A204.1 (cell line): ENCODE measurements around the gene LTBP4.

ENCODE experiments used
- FAIRE-seq: peaks from 2 replicates; lab custom pipeline; 2012; peaks lifted over from hg19 to GRCh38; lab: Jason Lieb, UNC

The LTBP4 gene

GRCh38 chr19:40666803-40667438, 65.8 kb downstream of the LTBP4 start:
- no peak for FAIRE-seq

DNA sequence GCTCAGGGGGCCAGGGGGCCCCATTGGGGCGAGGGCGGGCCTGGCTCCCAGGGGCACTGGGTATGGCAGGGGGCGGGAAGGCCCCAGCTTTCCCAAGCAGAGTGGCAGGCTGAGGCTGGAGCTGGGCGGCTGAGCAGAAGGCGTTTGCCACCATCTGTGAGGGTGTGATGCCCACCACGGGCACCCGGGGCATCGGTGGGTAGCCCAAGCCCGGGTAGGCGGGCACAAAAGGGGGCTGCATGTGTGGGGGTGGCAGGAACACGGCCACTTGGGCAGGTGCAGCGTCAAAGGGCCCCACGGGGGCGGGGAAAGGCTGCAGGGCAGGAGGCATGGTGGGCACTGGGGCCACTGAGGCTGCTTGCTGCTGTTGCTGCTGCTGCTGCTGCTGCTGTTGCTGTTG, 66.4 kb downstream of the LTBP4 start:
- FAIRE-seq = no peak

DNA sequence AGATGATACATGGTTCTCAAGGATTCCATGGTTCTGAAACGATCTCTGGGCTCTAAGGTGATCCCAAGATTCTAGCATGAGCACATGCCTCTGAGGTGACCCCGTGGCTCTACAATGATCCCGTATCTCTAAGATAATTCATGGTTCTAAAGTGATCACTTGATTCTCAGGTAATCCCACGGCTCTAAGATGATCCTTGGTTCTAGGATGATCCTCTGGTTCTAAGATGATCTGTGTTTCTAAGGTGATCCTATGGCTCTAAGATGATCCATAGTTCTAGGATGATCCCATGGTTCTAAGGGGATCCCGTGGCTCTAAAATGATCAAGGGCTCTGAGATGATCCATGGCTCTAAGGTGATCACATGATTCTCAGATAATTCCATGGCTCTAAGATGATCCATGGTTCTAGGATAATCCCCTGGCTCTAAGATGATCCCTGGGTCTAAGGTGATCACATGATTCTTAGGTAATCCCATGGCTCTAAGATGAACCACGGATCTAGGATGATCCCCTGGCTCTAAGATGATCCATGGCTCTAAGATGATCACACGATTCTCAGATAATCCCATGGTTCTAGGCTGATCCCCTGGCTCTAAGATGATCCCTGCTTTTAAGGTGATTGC, 67.9 kb downstream of the LTBP4 start:
- no peak for FAIRE-seq

GRCh38 chr19:40671404-40671803, 70.2 kb downstream of the LTBP4 start:
- FAIRE-seq = no peak

GRCh38 chr19:40672038-40672437, 70.9 kb downstream of the LTBP4 start:
- no peak for FAIRE-seq

- no peak for FAIRE-seq
Observed at GRCh38 chr19:40672573-40673299, 71.6 kb downstream of the LTBP4 start.

GRCh38 chr19:40673397-40673796, 72.2 kb downstream of the LTBP4 start:
- no peak for FAIRE-seq

DNA sequence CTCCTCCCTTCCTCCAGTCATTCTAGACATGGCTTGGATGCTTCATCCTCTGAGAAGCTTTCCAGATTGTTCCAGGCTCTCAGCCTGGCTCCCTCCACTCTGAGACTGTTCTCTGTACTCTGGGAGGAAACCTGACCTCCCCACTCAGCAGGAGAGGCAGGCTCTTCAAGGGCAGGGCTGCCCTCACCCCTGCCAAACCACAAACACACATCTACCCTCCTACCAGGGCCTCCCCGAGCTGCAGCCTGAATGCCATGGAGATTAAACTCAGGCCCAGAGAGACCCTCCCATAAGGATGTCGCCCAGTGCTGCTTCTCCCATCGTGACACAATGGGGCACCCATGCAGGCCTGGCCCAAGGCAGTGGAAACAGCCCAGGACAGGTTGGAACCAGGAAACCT, 73.1 kb downstream of the LTBP4 start:
- FAIRE-seq = no peak

DNA sequence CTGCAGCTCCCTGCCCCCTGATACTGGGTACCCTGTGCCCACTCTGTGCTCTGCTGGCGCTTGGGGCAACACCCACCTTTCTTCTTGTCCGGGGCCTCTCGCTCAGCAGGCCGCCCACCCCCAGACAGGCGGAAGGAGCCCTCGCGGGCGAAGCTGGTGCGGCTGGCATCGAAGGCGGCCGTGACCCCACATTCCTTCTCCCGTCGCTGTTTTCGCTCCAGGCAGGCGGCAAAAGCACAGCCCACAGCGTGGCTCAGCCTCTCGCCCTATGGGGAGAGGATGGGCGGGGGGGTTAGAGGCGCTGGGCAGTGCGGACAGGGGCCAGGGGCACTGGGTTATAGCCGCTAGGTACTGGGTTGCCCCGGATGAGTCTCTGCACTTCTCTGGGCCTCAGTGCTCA, 76.0 kb downstream of the LTBP4 start:
- FAIRE-seq = no peak
